ENCODE measurements around the gene PDGFB.

DNA sequence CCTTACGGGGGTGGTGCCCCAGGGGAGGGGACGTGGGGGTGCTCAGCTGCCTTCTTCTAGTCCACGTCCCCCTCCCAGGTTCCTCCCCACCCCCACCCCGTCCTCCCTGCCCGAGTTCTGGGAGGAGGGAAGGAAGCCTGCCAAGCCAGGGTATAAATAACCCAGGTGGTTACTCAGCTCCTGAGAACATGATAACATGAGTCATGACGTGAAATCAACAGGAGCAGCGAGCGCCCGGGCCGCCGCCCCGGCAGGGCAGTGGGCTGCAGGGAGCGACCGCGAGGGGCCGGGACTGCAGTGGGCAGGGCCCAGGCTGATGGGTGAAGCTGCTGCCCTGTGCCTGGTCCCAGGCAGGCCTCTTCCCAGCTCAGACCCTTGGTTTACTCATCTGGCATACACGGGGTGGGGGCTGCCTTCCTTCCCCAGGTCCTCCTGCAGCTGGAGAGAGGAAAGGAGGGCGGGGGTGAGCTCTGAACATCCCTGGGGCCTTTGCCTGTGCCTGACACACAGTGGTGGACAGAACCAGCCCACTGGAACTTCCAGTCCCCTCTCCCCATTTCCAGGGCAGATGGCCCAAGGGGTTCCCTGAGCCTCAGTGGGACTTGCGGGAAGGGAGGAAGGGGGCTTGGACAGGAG is 8.8 kb upstream of the PDGFB start:
- TF ChIP-seq, protein P1, sequence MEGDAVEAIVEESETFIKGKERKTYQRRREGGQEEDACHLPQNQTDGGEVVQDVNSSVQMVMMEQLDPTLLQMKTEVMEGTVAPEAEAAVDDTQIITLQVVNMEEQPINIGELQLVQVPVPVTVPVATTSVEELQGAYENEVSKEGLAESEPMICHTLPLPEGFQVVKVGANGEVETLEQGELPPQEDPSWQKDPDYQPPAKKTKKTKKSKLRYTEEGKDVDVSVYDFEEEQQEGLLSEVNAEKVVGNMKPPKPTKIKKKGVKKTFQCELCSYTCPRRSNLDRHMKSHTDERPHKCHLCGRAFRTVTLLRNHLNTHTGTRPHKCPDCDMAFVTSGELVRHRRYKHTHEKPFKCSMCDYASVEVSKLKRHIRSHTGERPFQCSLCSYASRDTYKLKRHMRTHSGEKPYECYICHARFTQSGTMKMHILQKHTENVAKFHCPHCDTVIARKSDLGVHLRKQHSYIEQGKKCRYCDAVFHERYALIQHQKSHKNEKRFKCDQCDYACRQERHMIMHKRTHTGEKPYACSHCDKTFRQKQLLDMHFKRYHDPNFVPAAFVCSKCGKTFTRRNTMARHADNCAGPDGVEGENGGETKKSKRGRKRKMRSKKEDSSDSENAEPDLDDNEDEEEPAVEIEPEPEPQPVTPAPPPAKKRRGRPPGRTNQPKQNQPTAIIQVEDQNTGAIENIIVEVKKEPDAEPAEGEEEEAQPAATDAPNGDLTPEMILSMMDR (IDR thresholded peaks at IDR 0.05 in 8 of 11, conservative IDR thresholded peaks at IDR 0.05 in 3 of 11): no peak
- no peak for TF ChIP-seq POLR2A (IDR thresholded peaks at IDR 0.05)
- TF ChIP-seq POLR2AphosphoS5 (IDR thresholded peaks at IDR 0.05): no peak
